Epithelial cell of proximal tubule (primary cell): Measurements from ENCODE around the gene TMEM150C. TPM values are rescaled to one million over a fixed set of nuclear protein-coding genes. Genes with fewer than 3 reads are reported as not detected.

Experiments used
- DNase-seq: peaks from one replicate; pipeline ENCODE4 v3.0.0-alpha.2; 2011; ENCODE audit warnings: low read depth
- H3K4me3 ChIP-seq: 2 replicates; pipeline ENCODE4 v1.5.1; 2011; ENCODE audit warnings: low read depth, mild to moderate bottlenecking, low read length
- CTCF ChIP-seq: conservative IDR thresholded peaks from 2 replicates; pipeline ENCODE4 v1.5.1; 2012; ENCODE audit warnings: low read depth, mild to moderate bottlenecking, low read length
- total RNA-seq: library from RNA; depleted of rRNA; stranded (reverse); fragments of >200 nt; gene quantifications from 2 replicates; pipeline ENCODE4 v1.2.3, GENCODE V29; 2015

Gene TMEM150C
- 0.36 and 2.9 TPM in 2 replicates for total RNA-seq

- no peak for DNase-seq
- no peak for TF ChIP-seq CTCF
- peak within 1 kb of the TSS; percentile 58 for H3K4me3 ChIP-seq
Measured at GRCh38 chr4:82561786-82562563, at the start of gene TMEM150C. Gene TMEM150C, minus strand, starts transcription at chr4:82561988. Its CDS starts 57,331 bp downstream, at chr4:82504657.

GRCh38 chr4:82611527-82611926 lies 49.7 kb upstream of the TMEM150C start:
- no peak overlapping the region for H3K4me3 ChIP-seq
- no peak for DNase-seq
- TF ChIP-seq CTCF: no peak

GRCh38 chr4:82610041-82610440 lies 48.3 kb upstream of the TMEM150C start:
- no peak for DNase-seq
- no peak overlapping the region for H3K4me3 ChIP-seq
- no peak for TF ChIP-seq CTCF

- no peak for TF ChIP-seq CTCF
- DNase-seq: no peak
Measured at GRCh38 chr4:82606622-82607021, 44.8 kb upstream of the TMEM150C start.

GRCh38 chr4:82604522-82604921 lies 42.7 kb upstream of the TMEM150C start:
- no peak overlapping the region for H3K4me3 ChIP-seq
- TF ChIP-seq CTCF: no peak
- DNase-seq: no peak

More at GRCh38 chr4:82606622-82607021, 44.8 kb upstream of the TMEM150C start:
- H3K4me3 ChIP-seq: no peak overlapping the region

- no peak for DNase-seq
- no peak for TF ChIP-seq CTCF
- no peak overlapping the region for H3K4me3 ChIP-seq
Measured at GRCh38 chr4:82601242-82602015, 39.6 kb upstream of the TMEM150C start.

- no peak overlapping the region for H3K4me3 ChIP-seq
- TF ChIP-seq CTCF: no peak
- DNase-seq: no peak
Measured at GRCh38 chr4:82599336-82599735, 37.5 kb upstream of the TMEM150C start.
